Gastrocnemius medialis (tissue), 4 donors: ENCODE data around the gene XIRP1.

Experiments
- CTCF ChIP-seq, 5 experiments: fragments of 450-650 bp in 3 of 5; fragments of 200-600 bp in 2 of 5; sonication (generic) in 2 of 5; IDR thresholded peaks in 4 of 5; conservative IDR thresholded peaks in 1 of 5; 1 replicate in 4 of 5; 2 replicates in 1 of 5; pipeline ENCODE4 v1.5.1; 2016 to 2019; ENCODE audit warnings: antibody characterized with exemption in 5 of 5, mild to moderate bottlenecking in 3 of 5, moderate library complexity in 3 of 5
- POLR2A ChIP-seq, 2 donors: fragments of 450-650 bp; IDR thresholded peaks; one replicate each; pipeline ENCODE4 v1.6.1; 2017; ENCODE audit warnings: antibody characterized with exemption in 2 of 2, mild to moderate bottlenecking in 2 of 2, moderate library complexity in 2 of 2

DNA sequence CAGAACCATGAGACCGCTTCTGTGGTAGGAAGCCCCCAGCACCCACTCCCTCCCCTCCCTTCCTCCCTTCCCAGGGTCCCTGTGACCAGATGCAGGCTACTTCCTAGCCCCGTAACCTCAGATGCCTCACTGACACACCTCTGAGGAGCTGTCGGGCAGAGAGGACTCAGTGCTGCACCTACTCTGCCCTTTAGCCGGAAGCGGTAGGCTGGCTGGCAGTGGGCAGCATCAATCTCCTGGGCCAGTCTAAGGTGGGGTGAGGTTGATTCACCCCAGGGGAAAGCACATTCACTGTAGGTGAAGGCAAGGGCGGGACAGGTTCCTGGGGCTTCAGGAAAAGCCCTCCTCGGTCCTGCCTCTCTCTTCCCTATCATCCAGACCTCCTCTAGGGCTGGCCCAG, 58.1 kb downstream of the XIRP1 start:
- no peak for TF ChIP-seq CTCF (IDR thresholded peaks at IDR 0.05 in 4 of 5, conservative IDR thresholded peaks at IDR 0.05 in 1 of 5)
- no peak for TF ChIP-seq POLR2A (IDR thresholded peaks at IDR 0.05)
